Measurements from ENCODE around the gene KCNS1.
A peak's percentile ranks its signal among the peaks of the same experiment; 100 is the strongest.

KCNS1 gene

DNA sequence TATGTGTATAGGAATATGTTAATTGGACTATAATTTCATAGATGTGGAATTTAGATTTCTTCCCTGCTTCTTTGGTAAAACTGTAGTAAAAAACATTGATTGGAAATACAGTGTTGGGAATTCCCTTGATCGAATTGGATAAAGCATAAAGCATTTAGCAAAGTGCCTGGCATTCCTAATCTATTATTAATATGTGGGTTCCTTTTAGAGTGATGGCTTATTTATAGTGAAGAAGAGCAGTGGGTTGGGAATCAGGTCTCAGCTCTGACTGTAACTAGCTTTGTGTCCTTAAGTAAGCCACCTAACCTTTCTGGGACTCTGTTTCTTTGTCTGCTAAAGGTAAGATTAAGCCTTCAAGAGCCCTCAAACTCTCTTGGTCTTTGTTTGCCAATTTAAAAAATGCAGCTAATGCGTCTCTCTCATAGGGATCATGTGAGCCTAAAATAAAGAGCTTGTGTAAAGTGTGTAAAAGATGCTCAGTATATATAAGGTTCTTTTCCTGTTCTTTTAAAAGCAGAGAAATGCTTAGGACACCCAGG lies 53.3 kb downstream of the KCNS1 start:
- no peak for DNase-seq (ENCODE audit: low spot score)

DNA sequence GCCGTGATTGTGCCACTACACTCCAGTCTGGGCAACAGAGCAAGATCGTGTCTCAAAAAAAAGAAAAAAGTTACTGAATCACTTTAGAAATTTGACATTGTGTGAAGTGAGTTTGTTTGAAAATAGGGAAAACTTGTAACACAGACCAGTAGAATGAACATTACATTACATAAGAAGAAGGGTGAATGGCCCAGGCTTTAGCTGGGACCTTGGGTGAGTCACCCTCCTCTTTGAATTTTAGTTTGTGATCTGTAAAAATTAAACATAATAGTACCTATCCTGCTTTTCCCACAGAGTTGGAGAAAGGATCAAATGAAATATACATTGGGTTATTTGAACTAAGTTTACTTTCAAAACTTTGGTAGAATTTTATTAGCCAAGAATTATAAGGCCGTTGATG lies 56.3 kb downstream of the KCNS1 start:
- DNase-seq (ENCODE audit: low spot score) = no peak

DNA sequence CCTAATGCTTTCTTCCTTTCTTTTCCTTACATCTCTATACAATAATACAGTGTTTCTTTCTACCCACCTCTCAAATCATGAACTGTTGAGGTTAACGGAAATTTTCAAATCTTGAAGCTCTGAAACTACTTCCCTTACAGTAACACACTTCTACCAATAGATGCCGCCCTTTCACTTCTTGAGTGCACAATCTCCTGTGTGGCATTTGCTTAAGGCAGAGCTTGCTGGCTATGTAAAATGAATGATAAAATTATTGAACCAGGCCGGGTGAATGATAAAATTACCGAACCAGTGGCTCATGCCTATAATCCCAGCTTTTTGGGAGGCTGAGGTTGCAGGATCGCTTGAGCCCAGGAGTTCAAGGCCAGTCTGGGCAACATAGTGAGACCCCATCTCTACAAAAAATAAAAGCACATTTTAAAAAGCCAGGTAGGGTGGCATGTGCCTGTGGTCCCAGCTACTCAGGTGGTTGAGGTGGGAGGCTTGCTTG lies 56.8 kb downstream of the KCNS1 start:
- DNase-seq (ENCODE audit: low spot score) = peak; percentile 79

DNA sequence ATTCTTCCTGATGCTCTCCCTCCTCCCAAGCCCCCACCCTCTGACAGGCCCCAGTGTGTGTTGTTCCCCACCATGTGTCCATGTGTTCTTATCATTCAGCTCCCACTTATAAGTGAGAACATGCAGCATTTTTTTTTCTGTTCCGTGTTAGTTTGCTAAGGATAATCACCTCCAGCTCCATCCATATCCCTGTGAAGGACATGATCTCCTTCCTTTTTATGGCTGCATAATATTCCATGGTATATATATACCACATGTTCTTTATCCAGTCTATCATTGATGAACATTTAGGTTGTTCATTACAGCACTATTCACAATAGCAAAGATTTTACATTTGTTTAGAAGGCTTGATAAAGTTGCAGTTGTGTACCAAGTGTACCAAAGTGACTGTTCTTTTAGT lies 57.9 kb downstream of the KCNS1 start:
- DNase-seq (ENCODE audit: low spot score) = no peak
